NB4 (cell line): ENCODE measurements around the gene NBPF3.

Source experiments
- POLR2A ChIP-seq: IDR thresholded peaks from 2 replicates; pipeline ENCODE4 v1.6.1; 2011; ENCODE audit warnings: mild to moderate bottlenecking; ENCODE audit not compliant: insufficient read length; ENCODE audit errors: extremely low read depth
- TF ChIP-seq, protein P1 (sequence below): IDR thresholded peaks from one replicate; pipeline ENCODE4 v1.5.1; 2012; ENCODE audit warnings: low read depth, low read length

DNA sequence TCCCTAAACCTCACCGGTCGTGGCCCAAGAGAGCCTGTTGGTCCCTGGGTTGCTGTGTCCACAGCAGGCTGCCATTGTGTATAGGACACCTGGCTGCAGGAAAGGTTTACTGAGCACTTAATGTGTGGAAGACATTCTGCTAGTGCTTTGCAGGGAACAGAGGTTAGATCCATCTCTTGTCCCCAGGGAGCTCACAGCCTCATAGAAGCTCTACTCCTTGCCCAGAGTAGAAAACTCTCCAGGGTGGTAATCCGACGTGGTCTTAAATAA is 52.4 kb downstream of the NBPF3 start:
- TF ChIP-seq, protein P1, sequence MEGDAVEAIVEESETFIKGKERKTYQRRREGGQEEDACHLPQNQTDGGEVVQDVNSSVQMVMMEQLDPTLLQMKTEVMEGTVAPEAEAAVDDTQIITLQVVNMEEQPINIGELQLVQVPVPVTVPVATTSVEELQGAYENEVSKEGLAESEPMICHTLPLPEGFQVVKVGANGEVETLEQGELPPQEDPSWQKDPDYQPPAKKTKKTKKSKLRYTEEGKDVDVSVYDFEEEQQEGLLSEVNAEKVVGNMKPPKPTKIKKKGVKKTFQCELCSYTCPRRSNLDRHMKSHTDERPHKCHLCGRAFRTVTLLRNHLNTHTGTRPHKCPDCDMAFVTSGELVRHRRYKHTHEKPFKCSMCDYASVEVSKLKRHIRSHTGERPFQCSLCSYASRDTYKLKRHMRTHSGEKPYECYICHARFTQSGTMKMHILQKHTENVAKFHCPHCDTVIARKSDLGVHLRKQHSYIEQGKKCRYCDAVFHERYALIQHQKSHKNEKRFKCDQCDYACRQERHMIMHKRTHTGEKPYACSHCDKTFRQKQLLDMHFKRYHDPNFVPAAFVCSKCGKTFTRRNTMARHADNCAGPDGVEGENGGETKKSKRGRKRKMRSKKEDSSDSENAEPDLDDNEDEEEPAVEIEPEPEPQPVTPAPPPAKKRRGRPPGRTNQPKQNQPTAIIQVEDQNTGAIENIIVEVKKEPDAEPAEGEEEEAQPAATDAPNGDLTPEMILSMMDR: no peak
- no peak for TF ChIP-seq POLR2A
